ENCODE data around the gene LKAAEAR1. TPM values are rescaled to one million over a fixed set of nuclear protein-coding genes. Genes with fewer than 3 reads are reported as not detected.
A peak's percentile ranks its signal among the peaks of the same experiment; 100 is the strongest.

LKAAEAR1 gene
- total and polyA plus RNA-seq, 2 of the 13 experiments (the other 11 are each of a cell fraction or from before 2014, with no cell fraction given): not detected

DNA sequence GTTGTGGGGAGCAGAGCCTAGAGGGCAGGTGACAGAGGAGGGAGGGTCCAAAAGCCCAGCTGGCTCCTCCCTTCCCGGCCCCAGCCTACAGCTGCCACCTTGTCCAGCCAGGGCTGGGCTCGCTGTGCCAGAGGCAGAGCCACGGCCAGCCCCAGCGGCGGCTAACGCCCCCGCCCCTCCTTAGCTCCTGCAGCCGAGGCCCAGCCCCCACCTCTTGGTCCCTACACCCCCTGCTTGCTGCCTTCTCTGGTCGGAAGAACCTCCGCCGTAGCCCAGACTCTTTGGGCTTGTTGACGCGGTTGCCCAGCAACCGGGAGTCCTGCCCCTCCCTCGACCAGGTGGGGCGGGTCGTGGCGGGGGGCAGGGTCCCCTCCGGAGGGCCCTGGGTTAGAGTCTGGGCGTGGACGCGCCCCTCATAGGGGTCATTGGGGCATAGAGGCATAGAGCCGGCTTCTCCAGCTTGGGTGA is 521 bp upstream of the LKAAEAR1 start (continued):
- TF ChIP-seq, protein P1, sequence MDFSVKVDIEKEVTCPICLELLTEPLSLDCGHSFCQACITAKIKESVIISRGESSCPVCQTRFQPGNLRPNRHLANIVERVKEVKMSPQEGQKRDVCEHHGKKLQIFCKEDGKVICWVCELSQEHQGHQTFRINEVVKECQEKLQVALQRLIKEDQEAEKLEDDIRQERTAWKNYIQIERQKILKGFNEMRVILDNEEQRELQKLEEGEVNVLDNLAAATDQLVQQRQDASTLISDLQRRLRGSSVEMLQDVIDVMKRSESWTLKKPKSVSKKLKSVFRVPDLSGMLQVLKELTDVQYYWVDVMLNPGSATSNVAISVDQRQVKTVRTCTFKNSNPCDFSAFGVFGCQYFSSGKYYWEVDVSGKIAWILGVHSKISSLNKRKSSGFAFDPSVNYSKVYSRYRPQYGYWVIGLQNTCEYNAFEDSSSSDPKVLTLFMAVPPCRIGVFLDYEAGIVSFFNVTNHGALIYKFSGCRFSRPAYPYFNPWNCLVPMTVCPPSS (IDR thresholded peaks at IDR 0.05): no peak
- no peak for TF ChIP-seq REL (CRISPR knock-in tag; conservative IDR thresholded peaks at IDR 0.05)
- 0 out of 2 replicates have a peak, but pooled peaks have one; percentile 59 for TF ChIP-seq ZNF83 (CRISPR knock-in tag; IDR thresholded peaks at IDR 0.05; ENCODE audit: borderline replicate concordance)
- TF ChIP-seq DR1 (CRISPR knock-in tag; IDR thresholded peaks at IDR 0.05): no peak
- TF ChIP-seq PCBP1 (IDR thresholded peaks at IDR 0.05; ENCODE audit: borderline replicate concordance, low read depth, low read length): 0 out of 2 replicates have a peak, but pooled peaks have one; percentile 84
- TF ChIP-seq, protein P2, sequence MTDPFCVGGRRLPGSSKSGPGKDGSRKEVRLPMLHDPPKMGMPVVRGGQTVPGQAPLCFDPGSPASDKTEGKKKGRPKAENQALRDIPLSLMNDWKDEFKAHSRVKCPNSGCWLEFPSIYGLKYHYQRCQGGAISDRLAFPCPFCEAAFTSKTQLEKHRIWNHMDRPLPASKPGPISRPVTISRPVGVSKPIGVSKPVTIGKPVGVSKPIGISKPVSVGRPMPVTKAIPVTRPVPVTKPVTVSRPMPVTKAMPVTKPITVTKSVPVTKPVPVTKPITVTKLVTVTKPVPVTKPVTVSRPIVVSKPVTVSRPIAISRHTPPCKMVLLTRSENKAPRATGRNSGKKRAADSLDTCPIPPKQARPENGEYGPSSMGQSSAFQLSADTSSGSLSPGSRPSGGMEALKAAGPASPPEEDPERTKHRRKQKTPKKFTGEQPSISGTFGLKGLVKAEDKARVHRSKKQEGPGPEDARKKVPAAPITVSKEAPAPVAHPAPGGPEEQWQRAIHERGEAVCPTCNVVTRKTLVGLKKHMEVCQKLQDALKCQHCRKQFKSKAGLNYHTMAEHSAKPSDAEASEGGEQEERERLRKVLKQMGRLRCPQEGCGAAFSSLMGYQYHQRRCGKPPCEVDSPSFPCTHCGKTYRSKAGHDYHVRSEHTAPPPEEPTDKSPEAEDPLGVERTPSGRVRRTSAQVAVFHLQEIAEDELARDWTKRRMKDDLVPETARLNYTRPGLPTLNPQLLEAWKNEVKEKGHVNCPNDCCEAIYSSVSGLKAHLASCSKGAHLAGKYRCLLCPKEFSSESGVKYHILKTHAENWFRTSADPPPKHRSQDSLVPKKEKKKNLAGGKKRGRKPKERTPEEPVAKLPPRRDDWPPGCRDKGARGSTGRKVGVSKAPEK (CRISPR knock-in tag; IDR thresholded peaks at IDR 0.05; ENCODE audit: borderline replicate concordance): no peak
- no peak for TF ChIP-seq ZNF430 (CRISPR knock-in tag; IDR thresholded peaks at IDR 0.05)
- TF ChIP-seq SP4 (CRISPR knock-in tag; IDR thresholded peaks at IDR 0.05): 0 out of 2 replicates have a peak, but pooled peaks have one; percentile 19
- TF ChIP-seq ZNF292 (CRISPR knock-in tag; IDR thresholded peaks at IDR 0.05; ENCODE audit: borderline replicate concordance, low read depth): no peak
- TF ChIP-seq, protein P3, sequence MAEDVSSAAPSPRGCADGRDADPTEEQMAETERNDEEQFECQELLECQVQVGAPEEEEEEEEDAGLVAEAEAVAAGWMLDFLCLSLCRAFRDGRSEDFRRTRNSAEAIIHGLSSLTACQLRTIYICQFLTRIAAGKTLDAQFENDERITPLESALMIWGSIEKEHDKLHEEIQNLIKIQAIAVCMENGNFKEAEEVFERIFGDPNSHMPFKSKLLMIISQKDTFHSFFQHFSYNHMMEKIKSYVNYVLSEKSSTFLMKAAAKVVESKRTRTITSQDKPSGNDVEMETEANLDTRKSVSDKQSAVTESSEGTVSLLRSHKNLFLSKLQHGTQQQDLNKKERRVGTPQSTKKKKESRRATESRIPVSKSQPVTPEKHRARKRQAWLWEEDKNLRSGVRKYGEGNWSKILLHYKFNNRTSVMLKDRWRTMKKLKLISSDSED (CRISPR knock-in tag; IDR thresholded peaks at IDR 0.05): no peak
- TF ChIP-seq, protein P4, sequence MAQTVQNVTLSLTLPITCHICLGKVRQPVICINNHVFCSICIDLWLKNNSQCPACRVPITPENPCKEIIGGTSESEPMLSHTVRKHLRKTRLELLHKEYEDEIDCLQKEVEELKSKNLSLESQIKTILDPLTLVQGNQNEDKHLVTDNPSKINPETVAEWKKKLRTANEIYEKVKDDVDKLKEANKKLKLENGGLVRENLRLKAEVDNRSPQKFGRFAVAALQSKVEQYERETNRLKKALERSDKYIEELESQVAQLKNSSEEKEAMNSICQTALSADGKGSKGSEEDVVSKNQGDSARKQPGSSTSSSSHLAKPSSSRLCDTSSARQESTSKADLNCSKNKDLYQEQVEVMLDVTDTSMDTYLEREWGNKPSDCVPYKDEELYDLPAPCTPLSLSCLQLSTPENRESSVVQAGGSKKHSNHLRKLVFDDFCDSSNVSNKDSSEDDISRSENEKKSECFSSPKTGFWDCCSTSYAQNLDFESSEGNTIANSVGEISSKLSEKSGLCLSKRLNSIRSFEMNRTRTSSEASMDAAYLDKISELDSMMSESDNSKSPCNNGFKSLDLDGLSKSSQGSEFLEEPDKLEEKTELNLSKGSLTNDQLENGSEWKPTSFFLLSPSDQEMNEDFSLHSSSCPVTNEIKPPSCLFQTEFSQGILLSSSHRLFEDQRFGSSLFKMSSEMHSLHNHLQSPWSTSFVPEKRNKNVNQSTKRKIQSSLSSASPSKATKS (CRISPR knock-in tag; IDR thresholded peaks at IDR 0.05): no peak
- TF ChIP-seq SALL2 (CRISPR knock-in tag; IDR thresholded peaks at IDR 0.05): no peak
- no peak for TF ChIP-seq FOSL1 (CRISPR knock-in tag; IDR thresholded peaks at IDR 0.05; ENCODE audit: borderline replicate concordance)
- TF ChIP-seq SRSF1 (optimal IDR thresholded peaks at IDR 0.05; ENCODE audit: low read depth, low read length): peak; percentile 51
- TF ChIP-seq ISL2 (CRISPR knock-in tag; IDR thresholded peaks at IDR 0.05): no peak
- TF ChIP-seq, protein P5, sequence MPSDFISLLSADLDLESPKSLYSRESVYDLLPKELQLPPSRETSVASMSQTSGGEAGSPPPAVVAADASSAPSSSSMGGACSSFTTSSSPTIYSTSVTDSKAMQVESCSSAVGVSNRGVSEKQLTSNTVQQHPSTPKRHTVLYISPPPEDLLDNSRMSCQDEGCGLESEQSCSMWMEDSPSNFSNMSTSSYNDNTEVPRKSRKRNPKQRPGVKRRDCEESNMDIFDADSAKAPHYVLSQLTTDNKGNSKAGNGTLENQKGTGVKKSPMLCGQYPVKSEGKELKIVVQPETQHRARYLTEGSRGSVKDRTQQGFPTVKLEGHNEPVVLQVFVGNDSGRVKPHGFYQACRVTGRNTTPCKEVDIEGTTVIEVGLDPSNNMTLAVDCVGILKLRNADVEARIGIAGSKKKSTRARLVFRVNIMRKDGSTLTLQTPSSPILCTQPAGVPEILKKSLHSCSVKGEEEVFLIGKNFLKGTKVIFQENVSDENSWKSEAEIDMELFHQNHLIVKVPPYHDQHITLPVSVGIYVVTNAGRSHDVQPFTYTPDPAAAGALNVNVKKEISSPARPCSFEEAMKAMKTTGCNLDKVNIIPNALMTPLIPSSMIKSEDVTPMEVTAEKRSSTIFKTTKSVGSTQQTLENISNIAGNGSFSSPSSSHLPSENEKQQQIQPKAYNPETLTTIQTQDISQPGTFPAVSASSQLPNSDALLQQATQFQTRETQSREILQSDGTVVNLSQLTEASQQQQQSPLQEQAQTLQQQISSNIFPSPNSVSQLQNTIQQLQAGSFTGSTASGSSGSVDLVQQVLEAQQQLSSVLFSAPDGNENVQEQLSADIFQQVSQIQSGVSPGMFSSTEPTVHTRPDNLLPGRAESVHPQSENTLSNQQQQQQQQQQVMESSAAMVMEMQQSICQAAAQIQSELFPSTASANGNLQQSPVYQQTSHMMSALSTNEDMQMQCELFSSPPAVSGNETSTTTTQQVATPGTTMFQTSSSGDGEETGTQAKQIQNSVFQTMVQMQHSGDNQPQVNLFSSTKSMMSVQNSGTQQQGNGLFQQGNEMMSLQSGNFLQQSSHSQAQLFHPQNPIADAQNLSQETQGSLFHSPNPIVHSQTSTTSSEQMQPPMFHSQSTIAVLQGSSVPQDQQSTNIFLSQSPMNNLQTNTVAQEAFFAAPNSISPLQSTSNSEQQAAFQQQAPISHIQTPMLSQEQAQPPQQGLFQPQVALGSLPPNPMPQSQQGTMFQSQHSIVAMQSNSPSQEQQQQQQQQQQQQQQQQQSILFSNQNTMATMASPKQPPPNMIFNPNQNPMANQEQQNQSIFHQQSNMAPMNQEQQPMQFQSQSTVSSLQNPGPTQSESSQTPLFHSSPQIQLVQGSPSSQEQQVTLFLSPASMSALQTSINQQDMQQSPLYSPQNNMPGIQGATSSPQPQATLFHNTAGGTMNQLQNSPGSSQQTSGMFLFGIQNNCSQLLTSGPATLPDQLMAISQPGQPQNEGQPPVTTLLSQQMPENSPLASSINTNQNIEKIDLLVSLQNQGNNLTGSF (CRISPR knock-in tag; IDR thresholded peaks at IDR 0.05): no peak
- TF ChIP-seq ZNF460 (CRISPR knock-in tag; IDR thresholded peaks at IDR 0.05; ENCODE audit: borderline replicate concordance): no peak

Measured in HepG2 (cell line).